Measurements from ENCODE around the gene SFSWAP.

DNA sequence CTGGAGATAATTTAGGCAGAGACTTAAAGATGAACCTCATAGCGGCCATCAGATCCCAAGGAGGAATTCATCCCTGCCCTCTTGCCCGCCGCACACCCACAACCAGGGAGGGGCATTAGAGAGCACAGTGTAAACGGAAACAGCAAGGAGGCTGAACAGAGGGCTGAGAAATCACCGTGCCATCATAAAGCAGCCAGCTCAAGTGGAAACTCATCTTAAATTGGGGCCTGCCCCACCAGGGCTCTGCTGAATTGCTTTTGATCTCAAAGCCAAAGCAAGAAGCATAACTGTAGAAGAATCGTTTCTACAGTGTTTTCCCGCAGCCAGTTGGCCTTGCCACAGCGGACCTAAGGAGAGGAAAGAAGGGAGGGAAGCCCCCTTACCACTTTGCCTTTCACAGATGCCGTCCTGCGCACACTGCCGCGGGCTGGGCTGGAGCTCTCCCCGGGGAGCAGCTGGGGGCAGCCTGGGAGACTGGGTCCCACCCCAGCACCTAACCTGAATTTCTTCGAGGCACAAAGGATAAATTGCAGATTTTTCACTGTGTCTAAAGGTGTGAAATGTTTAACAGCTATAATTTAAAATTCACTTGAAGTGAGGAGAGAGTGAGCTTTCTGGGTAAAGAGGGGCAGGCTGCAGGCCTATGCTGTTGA lies 65.5 kb downstream of the SFSWAP start:
- TF ChIP-seq CTCF (IDR thresholded peaks at IDR 0.05 in 8 of 11, conservative IDR thresholded peaks at IDR 0.05 in 3 of 11) (no peak), POLR2A (IDR thresholded peaks at IDR 0.05) (no peak)

Measured in spleen (tissue), 7 donors.